GM19468 (cell line): ENCODE results near the gene LRRC39.
"Not testable (repeated sequence)": the region's sequence is repeated elsewhere in the genome, so short reads cannot be mapped to it uniquely, and the experiment has no call there.

Source experiments
- ATAC-seq: cut with Tn5 transposase; IDR thresholded peaks from one replicate; pipeline ENCODE4 v1.9.1; 2021; ENCODE audit warnings: mild to moderate bottlenecking, moderate library complexity, moderate number of reproducible peaks; ENCODE audit not compliant: unreplicated experiment; ENCODE audit errors: extremely low read depth

The LRRC39 gene

GRCh38 chr1:100178091-100178490 is at the start of gene LRRC39:
Gene LRRC39 (minus strand): TSS chr1:100178256. CDS start chr1:100168516, 9,740 bp downstream.
- ATAC-seq = no peak

GRCh38 chr1:100222428-100222827 is 44.4 kb upstream of the LRRC39 start:
- no peak for ATAC-seq

- ATAC-seq = no peak
Observed at GRCh38 chr1:100219883-100220282, 41.8 kb upstream of the LRRC39 start.

- no peak for ATAC-seq
Observed at GRCh38 chr1:100219457-100219856, 41.4 kb upstream of the LRRC39 start.

GRCh38 chr1:100217834-100218233 is 39.8 kb upstream of the LRRC39 start:
- no peak for ATAC-seq

GRCh38 chr1:100215101-100215500 is 37.0 kb upstream of the LRRC39 start:
- no peak for ATAC-seq

GRCh38 chr1:100213141-100213540 is 35.1 kb upstream of the LRRC39 start:
- no peak for ATAC-seq

- ATAC-seq = no peak
Observed at GRCh38 chr1:100206301-100206700, 28.2 kb upstream of the LRRC39 start.

GRCh38 chr1:100205593-100205992 is 27.5 kb upstream of the LRRC39 start:
- ATAC-seq = not testable (repeated sequence)

GRCh38 chr1:100205103-100205502 is 27.0 kb upstream of the LRRC39 start:
- ATAC-seq = not testable (repeated sequence)

GRCh38 chr1:100202703-100203102 is 24.6 kb upstream of the LRRC39 start:
- ATAC-seq = not testable (repeated sequence)

GRCh38 chr1:100200060-100200459 is 22.0 kb upstream of the LRRC39 start:
- ATAC-seq = not testable (repeated sequence)

- no peak for ATAC-seq
Observed at GRCh38 chr1:100198596-100198995, 20.5 kb upstream of the LRRC39 start.

GRCh38 chr1:100188617-100189016 is 10.6 kb upstream of the LRRC39 start:
- ATAC-seq = peak; percentile 58

- no peak for ATAC-seq
Observed at GRCh38 chr1:100187912-100188311, 9.9 kb upstream of the LRRC39 start.

GRCh38 chr1:100184536-100184935 is 6.5 kb upstream of the LRRC39 start:
- ATAC-seq = peak; percentile 59

GRCh38 chr1:100183370-100183769 is 5.3 kb upstream of the LRRC39 start:
- ATAC-seq = no peak

GRCh38 chr1:100177295-100178041 is 588 bp downstream of the LRRC39 start:
- ATAC-seq = no peak

GRCh38 chr1:100168051-100168450 is 10.0 kb downstream of the LRRC39 start:
- ATAC-seq = no peak

GRCh38 chr1:100164702-100165101 is 13.4 kb downstream of the LRRC39 start:
- no peak for ATAC-seq

- no peak for ATAC-seq
Observed at GRCh38 chr1:100164216-100164615, 13.8 kb downstream of the LRRC39 start.

- no peak for ATAC-seq
Observed at GRCh38 chr1:100162881-100163280, 15.2 kb downstream of the LRRC39 start.
